Kidney glomerular epithelial cell (primary cell): ENCODE measurements around the gene PCIF1.
A peak's percentile ranks its signal among the peaks of the same experiment; 100 is the strongest.
"Not testable (repeated sequence)": the region's sequence is repeated elsewhere in the genome, so short reads cannot be mapped to it uniquely, and the experiment has no call there.

Experiments used
- DNase-seq: peaks from one replicate; lab custom pipeline; 2025; lab: John Stamatoyannopoulos, UW

Gene PCIF1

DNA sequence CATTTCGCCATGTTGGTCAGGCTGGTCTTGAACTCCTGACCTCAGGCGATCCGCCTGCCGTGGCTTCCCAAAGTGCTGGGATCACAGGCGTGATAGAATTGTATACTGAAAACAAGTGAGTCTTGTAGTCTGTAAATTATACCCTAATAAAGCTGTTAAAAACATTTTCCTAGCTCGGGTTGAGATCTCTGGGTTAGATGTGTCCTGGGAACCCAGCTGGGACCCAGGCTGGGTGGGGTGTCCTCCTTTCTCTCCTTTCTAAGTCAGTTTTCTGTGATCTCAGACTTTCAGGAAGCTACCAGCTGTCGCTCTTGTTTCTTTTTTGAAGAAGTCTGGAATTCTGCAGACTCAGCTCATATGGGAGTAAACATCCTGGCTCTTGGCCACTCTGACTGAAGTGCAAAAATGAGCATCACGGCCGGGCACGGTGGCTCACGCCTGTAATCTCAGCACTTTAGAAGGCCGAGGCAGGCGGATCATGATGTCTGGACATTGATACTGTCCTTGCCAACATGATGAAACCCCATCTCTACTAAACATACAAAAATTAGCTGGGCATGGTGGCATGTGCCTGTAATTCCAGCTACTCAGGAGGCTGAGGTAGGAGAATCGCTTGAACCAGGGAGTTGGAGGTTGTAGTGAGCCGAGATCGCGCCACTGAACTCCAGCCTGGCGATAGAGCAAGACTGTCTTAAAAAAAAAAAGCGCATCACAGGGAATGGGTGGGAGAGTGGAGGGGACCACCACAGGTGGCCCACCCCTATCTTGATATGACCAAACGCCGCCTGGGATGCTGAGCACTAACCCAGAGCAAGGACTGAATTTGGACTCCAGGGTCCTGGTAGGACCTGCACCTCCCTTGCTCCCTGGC is 9.9 kb upstream of the PCIF1 start:
- peak; percentile 30 for DNase-seq

DNA sequence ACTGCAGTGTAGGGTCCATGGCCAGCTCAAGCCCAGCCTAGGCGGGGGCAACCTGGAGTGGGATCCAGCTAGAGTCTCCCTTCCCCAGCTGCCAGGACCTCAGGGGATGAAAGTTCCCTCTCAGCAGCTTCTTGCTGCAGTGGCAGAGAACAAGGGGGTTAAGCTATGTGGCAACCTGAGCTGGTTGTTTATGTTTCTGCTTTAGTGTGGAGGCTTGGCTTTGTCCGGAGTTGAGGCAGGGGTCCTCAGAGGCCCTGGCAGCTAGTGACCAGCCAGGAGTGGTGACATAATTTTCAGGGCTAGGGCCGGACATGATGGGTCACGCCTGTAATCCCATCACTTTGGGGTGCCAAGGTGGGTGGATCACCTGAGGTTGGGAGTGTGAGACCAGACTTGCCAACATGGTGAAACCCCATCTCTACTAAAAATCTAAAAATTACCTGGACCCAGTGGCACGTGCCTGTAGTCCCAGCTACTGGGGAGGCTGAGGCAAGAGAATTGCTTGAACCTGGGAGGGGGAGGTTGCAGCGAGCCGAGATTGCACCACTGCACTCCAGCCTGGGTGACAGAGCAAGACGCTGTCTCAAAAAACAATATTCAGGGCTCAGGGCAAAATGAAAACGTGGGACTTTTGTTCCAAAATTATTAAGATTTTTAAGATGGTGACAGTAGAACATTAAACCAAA is 8.5 kb upstream of the PCIF1 start:
- DNase-seq, result no peak

DNA sequence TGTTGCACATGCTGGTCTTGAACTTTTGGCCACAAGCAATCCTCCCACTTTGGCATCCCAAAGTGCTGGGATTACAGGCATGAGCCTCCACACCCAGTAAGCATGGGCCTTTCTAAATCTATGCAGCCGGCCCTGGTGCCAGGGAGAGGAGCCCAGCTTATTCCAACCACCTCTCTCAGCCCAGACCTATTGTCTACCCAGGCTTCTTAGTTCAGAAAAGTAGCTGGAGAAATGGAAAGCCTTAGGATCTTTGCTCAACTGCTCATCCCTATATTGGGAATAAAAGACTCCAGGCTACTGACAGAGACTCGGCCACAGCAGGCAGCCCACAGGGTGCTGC is 7.8 kb upstream of the PCIF1 start:
- no peak for DNase-seq

DNA sequence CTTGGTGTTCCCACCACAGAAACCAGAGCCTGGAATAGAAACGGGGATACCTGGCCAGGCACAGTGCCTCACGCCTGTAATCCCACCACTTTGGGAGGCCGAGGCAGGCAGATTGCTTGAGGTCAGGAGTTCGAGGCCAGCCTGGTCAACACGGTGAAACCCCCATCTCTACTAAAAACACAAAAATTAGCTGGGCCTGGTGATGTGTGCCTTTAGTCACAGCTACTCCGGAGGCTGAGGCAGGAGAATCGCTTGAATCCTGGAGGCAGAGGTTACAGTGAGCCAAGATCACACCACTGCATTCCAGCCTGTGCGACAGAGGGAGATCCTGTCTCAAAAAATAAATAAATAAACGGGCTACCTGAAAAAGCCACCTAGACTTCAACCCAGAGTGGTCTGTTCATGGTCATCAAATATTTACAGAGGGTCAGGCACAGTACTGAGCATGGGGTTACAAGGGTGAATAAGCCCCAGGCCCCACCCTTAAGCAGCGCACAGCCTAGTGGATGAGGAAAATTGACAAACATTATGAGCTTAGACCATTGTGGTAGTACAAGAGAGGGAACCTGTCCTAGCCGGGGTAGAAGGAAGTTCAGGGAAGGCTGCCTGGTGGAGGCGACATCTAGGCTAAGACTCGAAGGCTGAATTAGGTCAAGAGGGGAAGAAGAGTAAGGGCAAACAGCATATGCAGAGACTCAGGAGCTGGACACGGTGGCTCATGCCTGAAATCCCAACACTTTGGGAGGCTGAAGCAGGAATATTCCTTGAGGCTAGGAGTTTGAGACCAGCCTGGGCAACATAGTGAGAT is 7.2 kb upstream of the PCIF1 start:
- DNase-seq, result no peak

DNA sequence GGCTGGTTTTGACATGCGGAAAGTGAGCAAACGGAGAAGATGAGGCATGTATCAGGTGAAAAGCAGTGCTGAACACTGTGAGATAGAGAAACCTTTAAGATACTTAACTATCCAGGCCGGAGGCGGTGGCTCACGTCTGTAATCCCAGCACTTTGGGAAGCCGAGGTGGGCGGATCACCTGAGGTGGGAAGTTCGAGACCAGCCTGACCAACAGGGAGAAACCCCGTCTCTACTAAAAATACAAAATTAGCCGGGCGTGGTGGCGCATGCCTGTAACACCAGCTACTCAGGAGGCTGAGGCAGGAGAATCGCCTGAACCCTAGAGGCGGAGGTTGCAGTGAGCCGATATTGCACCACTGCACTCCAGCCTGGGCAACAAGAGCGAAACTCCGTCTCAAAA is 2.8 kb upstream of the PCIF1 start:
- not testable (repeated sequence) for DNase-seq

DNA sequence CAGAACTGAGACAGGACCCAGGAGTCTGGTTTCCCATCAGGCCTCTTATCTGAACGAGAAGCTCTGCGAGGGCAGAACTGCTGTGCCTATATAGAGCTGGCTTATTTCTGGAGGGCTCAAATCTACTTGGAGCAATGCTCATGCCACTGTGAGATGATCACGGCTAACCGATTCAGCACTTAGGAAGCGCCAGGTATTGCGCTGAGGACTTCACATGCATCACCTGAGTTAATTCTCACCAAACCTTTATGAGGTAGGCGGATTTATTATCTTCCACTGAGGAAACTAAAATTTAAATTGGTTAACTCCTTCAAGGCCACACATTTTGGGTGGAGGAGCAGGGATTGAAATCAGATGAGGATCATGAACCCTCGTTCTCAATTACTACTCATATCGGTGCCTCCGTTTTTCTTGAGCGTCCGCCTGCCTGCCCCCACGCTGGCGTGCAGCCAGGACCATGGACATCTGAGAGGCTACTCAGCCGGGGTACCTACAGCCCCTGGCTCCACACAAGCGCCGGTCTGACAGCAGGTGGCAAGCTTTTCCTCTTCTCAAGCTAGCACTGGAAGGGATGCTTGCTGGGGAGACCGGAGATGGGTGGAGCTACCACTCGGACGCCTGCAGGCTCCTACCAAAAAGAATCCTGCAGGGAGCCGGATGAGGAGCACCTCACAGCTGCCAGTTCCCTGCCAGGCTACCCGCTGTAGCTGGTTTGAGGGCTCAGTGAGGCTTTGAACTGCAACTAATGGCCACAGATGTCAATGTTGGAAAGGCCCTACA is 1.0 kb upstream of the PCIF1 start:
- peak; percentile 54 for DNase-seq

DNA sequence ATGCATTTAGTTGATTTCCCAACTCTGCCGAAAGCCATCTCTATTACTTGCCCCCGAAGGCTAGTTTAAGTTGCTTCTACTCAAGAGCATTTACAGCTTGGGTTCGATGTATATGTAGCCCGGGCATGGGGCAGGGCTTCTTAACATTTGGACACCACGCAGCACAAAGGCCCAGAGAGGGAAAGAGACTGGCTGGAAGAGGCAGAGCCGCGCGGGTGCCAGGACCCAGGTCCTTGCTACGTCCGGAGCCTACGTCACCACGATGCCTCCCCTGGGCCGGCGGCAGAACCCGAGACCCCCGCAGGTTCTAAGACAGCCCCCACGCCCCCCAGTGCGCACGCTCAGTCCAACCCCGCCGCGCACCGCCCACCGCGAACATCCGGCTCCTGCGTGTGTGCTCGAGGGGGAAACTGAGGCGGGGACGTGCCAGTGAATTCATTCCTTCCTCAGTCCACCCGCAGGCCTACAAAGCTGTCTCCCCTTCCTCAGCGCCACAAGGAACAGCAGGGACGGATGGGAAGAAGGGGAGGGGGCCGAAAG is 367 bp upstream of the PCIF1 start:
- DNase-seq, result no peak

DNA sequence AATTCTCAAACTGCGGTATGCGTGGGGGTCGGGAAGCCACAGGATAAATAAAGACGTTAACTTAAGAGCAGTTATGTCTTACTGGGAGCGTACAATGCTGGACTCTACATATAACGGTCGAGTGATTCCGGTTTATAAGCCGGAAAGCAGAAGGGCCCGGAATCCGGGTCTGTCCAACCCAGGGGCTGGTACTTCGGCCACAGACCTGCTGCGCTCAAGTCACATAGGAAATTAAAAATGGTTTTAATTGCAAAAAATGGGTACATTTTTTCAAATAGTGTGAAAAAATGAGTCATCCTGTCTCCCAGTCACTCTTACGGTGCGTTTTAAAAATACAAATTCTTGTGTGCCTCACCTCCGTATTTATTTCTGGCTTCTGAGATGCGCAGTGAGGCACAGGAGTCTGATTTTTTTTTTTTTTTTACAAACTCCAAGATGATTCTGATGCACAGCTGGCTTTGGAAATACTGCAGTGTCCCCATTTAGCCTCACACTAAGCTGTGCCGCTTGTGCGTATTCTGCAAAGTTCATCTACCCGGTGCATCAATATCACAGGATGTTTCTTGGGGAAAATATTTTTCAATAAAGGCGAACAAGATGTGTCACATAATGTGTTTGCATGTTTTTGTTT is 1.0 kb downstream of the PCIF1 start:
- peak; percentile 57 for DNase-seq

DNA sequence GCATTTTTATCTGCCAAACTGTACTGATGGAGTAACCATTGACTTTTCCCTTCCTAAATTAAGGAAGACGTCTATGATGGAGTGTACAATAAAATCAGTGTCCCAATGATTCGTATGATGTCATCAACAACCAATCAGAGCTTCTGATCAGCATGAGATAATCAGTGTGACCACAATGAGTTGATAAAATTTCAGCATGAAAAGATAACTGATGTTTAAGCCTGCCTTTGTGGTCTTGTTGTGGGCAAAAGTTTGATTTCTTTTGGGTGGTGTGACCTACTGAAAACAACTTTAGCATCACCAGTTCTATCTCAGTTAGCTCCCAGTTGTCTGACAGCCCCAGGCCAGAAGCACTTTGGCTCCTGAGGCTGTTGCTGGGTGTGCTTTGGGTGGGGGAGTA is 3.3 kb downstream of the PCIF1 start:
- no peak for DNase-seq

DNA sequence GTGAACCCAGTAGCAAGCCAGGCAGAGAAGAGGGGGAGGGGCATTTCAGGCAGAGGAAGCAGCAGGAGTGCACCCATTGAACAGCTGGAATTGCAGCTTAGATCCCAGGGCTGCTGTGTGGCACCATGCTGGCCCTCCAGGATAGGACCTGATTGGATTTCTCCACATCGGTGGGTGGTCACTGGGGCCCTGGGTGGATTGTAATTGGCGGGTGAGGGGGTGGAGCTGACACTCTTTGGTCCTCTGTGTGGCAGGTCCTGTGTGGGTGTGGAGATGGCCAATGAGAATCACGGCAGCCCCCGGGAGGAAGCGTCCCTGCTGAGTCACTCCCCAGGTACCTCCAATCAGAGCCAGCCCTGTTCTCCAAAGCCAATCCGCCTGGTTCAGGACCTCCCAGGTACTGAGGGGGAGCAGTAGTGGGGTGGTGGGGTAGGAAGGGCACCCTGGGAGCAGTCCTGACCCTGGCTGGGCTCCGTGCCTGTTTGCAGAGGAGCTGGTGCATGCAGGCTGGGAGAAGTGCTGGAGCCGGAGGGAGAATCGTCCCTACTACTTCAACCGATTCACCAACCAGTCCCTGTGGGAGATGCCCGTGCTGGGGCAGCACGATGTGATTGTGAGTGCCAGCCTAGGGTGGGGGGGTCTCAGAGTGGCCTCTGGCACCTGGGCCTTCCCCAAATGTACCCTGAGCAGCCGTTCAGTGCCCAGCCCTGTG is 4.4 kb downstream of the PCIF1 start:
- no peak for DNase-seq

DNA sequence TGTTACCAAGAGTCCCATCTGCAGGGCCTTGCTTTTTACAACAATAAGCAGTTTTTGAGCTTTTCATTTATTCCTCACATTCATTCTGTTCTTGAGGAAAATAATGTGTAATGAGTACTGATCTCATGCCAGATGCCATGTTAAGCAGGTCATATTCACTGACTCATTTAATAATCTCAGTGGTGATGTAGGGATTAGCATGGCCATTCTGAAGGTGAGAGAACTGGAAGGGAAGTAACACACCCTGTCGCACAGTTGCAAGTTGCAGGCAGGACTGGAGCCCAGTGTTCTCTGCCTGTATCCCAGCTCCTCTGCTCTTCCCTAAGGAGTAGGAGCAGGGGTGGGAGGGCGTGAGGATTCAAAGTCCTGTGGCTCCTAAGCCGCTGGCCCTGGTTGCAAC is 5.6 kb downstream of the PCIF1 start:
- DNase-seq, result no peak

DNA sequence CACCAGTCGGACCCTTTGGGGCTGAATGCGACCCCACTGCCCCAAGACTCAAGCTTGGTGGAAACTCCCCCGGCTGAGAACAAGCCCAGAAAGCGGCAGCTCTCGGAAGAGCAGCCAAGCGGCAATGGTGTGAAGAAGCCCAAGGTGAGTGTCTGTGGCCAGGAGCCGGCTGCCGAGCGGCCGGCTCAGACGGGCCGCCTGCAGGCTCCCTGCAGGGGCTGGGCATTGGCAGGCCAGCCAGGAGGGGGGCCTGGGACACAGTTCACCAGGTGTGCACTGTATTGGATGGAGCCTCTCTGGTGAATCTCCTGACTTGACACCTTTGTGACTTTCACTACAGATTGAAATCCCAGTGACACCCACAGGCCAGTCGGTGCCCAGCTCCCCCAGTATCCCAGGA is 6.0 kb downstream of the PCIF1 start:
- no peak for DNase-seq

DNA sequence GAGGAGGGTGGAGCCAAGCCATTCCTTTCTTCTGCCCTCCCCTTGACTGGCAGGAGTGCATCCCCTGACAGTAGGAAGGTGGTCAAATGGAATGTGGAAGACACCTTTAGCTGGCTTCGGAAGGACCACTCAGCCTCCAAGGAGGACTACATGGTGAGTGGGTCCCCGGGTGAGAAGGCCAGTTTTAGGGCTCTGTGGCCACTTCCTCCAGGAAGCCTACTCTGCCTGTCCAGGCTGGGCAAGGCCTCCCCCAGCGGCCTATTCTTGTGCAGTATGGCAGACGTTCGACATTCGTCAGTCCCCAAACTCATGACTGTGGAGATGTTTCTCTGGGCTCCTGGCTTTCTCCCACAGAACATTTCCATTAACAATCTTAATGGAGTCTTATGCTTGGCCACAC is 9.1 kb downstream of the PCIF1 start:
- DNase-seq, result no peak

DNA sequence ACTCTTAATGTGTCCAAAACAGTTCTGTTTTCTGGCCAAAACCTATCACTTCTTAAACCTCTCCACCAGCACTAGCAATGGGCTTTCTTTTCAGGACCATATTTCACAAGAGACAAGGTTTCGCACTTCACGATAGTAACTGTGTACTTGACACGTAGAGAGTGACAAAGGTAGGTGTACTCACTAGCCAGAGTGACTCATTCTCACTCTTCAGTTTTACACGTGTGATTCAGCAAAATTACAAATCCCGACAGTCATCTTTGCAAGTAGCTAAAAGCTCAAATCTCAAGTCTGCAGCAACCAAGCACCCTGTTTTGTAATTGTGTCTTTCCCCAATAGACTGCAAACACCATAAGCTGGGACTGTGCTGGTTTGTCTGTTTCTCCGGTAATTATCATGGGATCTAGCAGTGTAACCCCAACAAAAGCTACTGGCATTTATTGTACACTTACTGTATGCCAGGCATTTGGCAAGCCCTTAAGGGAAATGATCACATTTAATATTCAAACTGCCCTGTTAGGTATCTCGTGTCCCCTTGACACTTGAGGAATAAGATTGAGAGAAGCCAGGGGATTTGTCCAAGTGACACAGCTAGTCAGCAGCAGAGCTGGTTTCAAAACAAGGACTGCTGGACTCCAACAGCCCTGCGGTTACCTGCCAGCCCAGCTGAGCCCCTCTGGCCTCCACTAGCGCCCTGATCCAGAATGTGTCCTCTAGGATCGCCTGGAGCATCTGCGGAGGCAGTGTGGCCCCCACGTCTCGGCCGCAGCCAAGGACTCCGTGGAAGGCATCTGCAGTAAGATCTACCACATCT is 9.9 kb downstream of the PCIF1 start:
- no peak for DNase-seq

DNA sequence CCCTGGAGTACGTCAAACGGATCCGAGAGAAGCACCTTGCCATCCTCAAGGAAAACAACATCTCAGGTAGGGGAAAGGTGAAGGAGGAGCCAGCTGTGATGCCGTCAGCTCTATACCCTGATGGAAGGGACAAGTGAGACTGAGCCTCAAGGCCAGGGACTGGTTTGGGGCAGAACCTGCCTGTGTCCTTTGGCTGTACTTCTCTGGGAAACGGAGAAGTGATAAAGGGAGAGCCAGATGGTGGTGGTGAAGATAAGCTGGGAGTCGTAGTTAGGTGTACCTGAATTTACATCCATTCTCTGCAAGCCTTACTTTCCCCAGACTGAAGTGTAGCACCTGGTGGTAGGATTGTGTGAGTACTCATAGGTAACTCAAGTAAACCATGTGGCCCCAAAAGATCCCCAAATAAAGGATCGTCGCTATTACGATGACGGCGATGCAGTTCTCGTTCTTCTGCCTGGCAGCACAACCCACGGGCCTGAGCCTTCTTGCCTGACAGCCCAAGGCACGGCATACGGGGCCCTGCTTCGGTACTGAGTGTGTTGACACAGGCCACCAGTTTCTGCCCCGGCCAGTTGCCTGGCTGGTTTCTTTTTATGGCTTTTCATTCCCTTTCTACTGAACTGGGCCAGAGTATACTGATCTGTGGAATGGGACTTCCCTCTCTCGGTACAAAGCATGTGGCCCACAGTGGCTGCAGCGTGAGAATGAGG is 10.6 kb downstream of the PCIF1 start:
- no peak for DNase-seq

DNA sequence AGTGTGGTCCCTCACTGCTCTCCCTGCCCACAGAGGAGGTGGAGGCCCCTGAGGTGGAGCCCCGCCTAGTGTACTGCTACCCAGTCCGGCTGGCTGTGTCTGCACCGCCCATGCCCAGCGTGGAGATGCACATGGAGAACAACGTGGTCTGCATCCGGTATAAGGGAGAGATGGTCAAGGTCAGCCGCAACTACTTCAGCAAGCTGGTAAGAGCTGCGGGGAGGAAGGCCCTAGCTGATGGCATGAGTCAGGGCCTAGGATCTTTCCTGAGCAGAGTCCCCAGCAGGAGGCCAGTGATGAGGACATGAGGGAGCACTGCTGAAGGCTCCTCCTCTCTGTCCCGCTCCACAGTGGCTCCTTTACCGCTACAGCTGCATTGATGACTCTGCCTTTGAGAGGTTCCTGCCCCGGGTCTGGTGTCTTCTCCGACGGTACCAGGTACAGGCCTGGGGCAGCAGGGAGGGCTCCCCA is 11.2 kb downstream of the PCIF1 start:
- DNase-seq, result no peak

DNA sequence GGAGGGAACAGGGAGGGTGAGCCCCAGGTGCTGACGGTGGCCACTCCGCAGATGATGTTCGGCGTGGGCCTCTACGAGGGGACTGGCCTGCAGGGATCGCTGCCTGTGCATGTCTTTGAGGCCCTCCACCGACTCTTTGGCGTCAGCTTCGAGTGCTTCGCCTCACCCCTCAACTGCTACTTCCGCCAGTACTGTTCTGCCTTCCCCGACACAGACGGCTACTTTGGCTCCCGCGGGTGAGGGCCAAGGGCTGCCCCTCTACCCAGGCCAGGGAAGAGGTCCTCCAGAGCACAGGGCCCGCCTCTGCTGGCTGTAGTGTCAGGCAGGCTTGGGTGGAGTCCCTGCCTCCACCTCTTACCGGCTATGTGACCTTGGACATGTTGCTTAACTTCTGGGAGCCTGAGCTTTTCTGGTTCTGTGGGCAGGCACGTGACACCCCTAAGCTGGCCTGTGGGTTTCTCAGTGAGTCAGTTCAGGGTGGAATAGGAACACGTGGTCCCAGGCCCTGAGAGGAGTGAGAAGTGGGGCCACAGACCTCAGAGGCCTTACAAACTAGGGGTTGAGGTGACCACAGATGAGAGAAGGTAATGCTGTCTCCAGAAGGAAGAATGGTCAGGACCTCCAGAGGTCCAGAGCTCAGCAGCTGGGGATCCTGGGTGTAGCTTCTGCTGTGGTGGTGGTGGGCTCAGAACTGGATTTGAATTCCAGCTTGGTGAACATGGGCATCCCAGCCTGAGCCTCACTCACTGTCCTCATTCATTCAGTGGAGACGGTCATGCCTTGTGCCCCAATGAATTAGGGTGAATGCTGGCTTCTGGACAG is 11.9 kb downstream of the PCIF1 start:
- DNase-seq, result no peak
